Stimulated activated CD4-positive, alpha-beta T cell treated with anti-CD3 and anti-CD28 coated beads, Interleukin-4, amount 100 ng/mL, for 48 hours (primary cell): ENCODE data around the gene SLC25A30.
"Not testable (repeated sequence)": the region's sequence is repeated elsewhere in the genome, so short reads cannot be mapped to it uniquely, and the experiment has no call there.

Experiments
- DNase-seq, 2 donors: peaks; one replicate each; pipeline ENCODE4 v3.0.0-alpha.2; 2020; ENCODE audit warnings: low read depth in 2 of 2

The SLC25A30 gene

GRCh38 chr13:45432737-45433380 lies 14.7 kb upstream of the SLC25A30 start:
- DNase-seq: no peak

- not testable (repeated sequence) for DNase-seq
Observed at GRCh38 chr13:45426056-45426841, 8.1 kb upstream of the SLC25A30 start.

GRCh38 chr13:45422731-45423292 lies 4.6 kb upstream of the SLC25A30 start:
- DNase-seq: no peak

- DNase-seq: no peak
Observed at GRCh38 chr13:45419945-45420344, 1.8 kb upstream of the SLC25A30 start.

GRCh38 chr13:45419389-45419788 lies 1.2 kb upstream of the SLC25A30 start:
- not testable (repeated sequence) for DNase-seq

GRCh38 chr13:45416516-45417128 lies 1.6 kb downstream of the SLC25A30 start:
- no peak for DNase-seq

GRCh38 chr13:45415112-45415511 lies 3.1 kb downstream of the SLC25A30 start:
- DNase-seq: no peak

- no peak for DNase-seq
Observed at GRCh38 chr13:45413826-45414307, 4.3 kb downstream of the SLC25A30 start.

GRCh38 chr13:45412274-45413049 lies 5.7 kb downstream of the SLC25A30 start:
- no peak for DNase-seq

GRCh38 chr13:45411631-45412030 lies 6.5 kb downstream of the SLC25A30 start:
- no peak for DNase-seq

GRCh38 chr13:45411221-45411620 lies 7.0 kb downstream of the SLC25A30 start:
- DNase-seq: no peak

- DNase-seq: no peak
Observed at GRCh38 chr13:45410466-45410865, 7.7 kb downstream of the SLC25A30 start.

GRCh38 chr13:45410001-45410400 lies 8.2 kb downstream of the SLC25A30 start:
- DNase-seq: no peak

- no peak for DNase-seq
Observed at GRCh38 chr13:45406421-45406820, 11.8 kb downstream of the SLC25A30 start.

GRCh38 chr13:45403081-45403480 lies 15.1 kb downstream of the SLC25A30 start:
- no peak for DNase-seq

- DNase-seq: no peak
Observed at GRCh38 chr13:45402641-45403040, 15.5 kb downstream of the SLC25A30 start.

- DNase-seq: no peak
Observed at GRCh38 chr13:45401314-45401713, 16.9 kb downstream of the SLC25A30 start.

GRCh38 chr13:45398877-45399276 lies 19.3 kb downstream of the SLC25A30 start:
- DNase-seq: no peak

- no peak for DNase-seq
Observed at GRCh38 chr13:45396533-45397095, 21.6 kb downstream of the SLC25A30 start.

GRCh38 chr13:45393941-45394570 lies 24.1 kb downstream of the SLC25A30 start:
- no peak for DNase-seq

- no peak for DNase-seq
Observed at GRCh38 chr13:45392811-45393210, 25.4 kb downstream of the SLC25A30 start.
